NCI-H146 (cell line): ENCODE measurements around the gene BMF.
"Not testable (repeated sequence)": the region's sequence is repeated elsewhere in the genome, so short reads cannot be mapped to it uniquely, and the experiment has no call there.

ENCODE experiments used
- DNase-seq: peaks from one replicate; lab custom pipeline; 2025; lab: John Stamatoyannopoulos, UW

BMF gene, protein sequence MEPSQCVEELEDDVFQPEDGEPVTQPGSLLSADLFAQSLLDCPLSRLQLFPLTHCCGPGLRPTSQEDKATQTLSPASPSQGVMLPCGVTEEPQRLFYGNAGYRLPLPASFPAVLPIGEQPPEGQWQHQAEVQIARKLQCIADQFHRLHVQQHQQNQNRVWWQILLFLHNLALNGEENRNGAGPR

DNA sequence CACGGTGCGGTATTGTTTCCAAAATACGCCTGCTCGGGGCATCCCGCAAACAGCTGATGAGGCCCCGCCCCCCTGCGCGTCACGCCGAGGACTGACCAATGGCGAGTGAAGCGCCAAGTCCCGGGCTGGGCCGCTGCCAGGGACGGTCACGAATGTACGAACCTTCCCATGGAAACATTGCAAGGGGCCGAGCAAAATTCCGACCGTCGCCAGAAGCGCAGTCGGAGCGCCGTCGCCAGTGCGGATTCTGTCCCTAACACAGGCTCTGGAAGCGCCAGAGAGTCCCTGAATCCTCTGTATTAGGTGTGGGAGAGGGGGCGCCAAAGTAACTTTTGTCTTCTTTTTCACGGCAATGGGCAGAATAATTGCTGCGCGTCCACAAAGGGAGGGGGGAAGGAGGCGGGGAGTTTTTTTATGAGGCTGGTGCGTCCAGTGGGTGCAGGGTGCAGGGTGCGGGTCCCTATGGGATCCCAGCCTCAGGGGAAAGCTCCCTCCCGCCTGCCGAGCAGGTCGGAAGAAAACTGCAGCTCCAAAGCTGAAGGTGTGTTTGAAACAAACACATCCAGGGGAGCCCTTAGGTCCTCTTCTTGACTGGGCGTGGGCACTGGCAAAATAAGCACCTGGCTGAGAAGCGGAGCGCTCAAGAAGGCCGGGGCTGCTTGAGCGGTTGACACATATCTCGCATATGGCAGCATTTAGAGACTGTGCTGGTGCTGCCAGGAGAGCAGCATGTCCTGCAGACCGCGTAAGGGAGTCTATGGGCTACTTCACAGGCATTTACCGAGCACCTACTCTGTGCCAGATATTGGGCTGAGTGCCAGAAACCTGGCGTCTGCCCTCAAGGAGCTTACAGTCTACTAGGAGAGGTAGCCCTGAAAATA lies at the start of gene BMF:
TSS of gene BMF (minus strand) at position 25 of the 881 bp plus-strand sequence. CDS start 2,793 bp downstream, outside the sequence.
- peak; percentile 92 for DNase-seq

DNA sequence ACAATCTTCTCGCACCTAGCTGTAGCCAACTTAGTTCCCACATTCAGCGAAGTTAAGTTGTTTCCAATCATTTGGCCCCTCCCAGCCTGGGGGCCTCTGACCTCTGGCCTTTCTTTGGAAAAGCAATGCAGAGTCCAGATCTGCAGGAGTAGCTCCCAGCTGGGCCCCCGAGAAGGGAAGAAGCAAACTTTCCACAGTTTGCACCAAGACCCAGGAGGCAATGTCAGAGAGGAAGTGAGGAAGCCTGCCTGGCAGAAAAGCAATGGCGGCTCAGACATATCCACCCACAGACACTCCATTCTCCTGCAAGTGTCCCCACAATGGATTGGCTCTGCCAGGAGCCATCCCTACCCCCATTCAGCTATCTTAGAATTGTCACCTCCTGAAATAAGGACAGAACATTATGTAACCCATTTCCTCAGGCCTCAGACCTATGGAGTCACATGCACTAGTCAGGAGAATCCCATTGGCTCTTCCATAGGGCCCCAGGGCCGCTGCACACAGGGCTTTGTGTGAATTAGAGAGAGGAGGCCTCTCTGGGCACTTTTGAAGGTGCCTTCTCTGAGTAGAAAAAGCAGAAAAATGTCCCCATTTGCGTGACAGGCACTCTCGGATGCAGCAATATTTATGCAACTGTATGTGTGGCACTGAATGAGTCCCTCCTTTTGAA lies 49.2 kb upstream of the BMF start:
- DNase-seq, result no peak

GRCh38 chr15:40155270-40155910 lies 46.7 kb upstream of the BMF start:
- DNase-seq, result peak; percentile 27

DNA sequence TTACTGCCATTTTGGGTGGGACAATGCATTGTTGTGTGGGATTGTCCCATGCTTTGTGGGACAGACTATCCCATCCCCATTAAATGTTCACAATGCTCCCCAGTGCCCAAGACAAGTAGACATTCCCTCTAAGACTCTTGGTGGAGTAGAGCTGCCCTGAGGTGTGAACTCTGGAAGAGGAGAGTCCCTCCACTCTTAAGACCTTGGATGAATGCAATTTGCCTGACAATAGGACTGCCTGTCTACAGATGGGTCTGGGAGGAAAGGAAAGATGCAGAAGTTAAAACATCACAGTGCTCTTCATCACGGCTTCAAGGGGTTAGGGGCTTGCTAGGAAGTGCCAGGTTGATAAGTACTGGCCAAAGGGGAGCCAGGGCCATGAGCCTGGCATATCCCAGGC lies 46.1 kb upstream of the BMF start:
- DNase-seq, result not testable (repeated sequence)

DNA sequence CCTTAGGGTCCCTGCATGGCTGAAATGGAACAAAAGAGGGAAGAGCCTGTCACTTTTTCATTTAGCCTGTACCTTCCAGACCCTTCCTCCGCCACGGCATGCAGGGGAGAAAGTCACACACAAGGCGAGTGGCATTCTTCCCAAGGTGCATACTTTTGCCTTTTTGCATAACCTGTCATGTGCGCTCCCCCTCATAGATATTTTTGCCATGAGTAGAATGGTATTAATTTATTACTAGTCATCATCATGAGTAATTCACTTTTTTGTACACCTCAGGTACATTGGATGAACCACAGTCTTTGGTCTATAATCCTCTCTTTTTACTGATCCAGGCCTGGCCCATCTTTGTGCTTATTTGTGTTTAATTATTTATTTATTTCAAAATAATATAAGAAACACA lies 43.3 kb upstream of the BMF start:
- no peak for DNase-seq

DNA sequence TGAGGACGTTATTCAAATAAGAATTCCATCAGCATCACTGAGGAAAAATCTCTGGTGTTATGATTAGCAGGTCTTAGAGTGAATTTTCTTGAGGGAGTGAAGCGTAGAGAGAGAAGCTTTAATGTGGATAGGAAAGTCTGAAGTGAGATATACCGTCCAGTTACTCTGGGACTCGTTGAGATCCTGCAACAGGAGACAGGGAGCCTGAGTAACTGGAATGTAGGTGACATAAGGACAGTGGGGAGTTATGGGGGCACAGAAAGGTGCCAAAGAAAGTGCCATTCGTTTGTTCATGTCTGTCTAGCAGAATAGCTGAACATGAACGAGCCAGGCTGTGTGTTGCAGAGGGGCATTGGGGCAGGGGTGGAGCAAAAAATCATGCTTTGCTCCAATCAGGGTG lies 42.8 kb upstream of the BMF start:
- no peak for DNase-seq

- peak; percentile 39 for DNase-seq
Observed at GRCh38 chr15:40150163-40150925, 41.7 kb upstream of the BMF start.

GRCh38 chr15:40149339-40149738 lies 40.7 kb upstream of the BMF start:
- DNase-seq, result no peak

DNA sequence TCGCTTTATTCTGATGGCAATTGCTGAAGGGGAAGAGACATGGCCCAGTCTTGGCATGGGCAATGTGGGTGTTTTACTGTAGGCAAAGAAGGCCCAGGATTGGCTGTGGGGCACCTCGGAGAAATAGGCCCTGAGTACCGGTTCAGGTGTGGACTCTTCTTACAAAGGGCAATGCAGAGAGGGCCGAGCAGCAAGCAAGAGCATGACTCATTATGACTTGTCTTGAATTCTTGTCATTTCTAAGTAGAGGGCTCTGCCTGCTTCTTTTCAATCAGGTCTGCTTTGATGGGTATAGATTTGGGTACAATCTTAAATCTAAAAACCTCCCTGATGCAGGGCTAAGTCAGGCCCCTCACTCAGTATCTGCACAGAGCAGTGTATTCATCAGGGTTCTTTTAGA lies 37.4 kb upstream of the BMF start:
- DNase-seq, result no peak

DNA sequence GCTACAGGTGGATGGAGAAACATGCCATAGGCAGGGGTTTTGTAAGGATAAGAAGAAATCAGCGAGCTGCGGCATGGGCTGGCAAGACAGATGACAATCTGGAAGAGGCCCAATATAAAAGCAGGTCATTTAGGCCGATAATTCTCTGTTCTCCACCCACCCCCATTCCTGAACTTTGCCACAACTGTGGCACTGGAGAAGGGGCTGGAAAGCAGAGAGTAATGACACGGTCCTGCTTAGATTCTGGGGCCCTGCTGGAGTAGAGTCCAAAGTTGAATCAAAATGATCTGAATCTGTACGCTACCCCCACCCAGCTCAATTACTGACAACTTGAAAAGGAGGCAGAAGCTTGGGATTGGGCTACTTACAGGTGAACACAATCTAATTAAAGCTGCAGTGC lies 33.7 kb upstream of the BMF start:
- no peak for DNase-seq

DNA sequence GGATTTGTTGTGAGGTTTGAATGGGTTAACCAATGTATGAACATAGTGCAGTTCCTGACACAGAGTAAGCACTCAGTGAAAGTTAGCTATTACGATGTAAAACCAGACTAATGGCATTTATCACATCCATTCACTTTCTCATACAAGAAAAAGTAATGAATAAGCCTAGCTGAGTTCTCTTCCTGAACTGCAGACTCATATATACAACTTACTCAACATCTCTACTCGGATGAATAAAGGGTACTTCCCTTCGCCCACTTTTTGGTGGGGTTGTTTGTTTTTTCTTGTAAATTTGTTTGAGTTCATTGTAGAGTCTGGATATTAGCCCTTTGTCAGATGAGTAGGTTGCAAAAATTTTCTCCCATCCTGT lies 29.5 kb upstream of the BMF start:
- not testable (repeated sequence) for DNase-seq

GRCh38 chr15:40137303-40138200 lies 28.9 kb upstream of the BMF start:
- no peak for DNase-seq

- no peak for DNase-seq
Observed at GRCh38 chr15:40136470-40137302, 28.0 kb upstream of the BMF start.

GRCh38 chr15:40135846-40136450 lies 27.3 kb upstream of the BMF start:
- DNase-seq, result not testable (repeated sequence)

DNA sequence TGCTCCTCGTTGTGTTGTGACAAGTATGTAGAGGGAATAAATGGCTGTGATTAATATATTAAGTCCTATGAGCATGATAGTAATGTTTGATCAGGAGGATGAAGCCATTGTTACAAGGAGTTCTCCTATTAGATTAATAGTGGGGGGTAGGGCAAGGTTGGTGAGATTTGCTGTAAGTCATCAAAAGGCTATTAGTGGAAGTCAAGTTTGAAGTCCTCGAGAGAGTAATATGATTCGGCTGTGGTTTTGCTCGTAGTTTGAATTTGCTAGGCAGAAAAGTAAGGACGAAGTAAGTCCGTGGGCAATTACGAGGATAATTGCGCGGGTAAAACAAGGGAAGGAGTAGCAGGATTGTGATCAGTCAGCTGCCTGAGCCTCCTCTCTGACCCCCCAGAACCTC lies 26.2 kb upstream of the BMF start:
- DNase-seq, result no peak

DNA sequence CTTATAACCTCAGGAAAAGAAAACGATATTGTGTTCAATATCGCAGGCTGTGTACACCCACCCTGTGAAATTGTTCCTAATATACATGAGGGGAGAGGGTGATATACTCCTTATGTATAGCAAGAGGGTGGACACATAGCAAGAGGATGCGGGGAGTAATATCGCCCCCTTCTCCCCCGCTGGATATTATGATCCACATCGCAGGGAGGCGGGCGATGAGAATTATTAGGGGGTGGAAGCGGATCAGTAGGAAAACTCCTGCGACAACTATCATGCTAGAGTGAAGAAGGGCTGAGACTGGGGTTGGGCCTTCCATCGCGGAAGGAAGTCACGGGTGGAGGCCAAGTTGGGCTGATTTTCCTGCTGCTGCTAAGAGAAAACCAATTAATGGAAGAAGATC lies 24.9 kb upstream of the BMF start:
- no peak for DNase-seq

GRCh38 chr15:40130799-40131502 lies 22.3 kb upstream of the BMF start:
- no peak for DNase-seq

DNA sequence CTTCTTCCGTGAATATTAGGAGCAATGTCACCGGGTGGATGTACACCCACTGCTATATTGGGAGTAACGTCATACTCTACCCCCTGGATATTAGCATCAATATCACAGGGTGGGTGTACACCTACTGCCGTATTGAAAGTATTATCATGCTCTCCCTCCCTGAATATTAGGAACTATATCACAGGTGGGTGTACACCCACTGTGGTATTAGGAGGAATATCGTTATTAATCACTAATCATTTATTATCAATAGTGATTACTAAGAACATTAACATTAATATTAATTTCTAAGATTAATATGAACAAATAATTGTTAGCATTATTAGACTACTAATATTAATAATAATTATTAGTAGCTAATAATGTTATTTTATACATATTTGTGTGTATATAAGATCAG lies 21.4 kb upstream of the BMF start:
- DNase-seq, result no peak
